GM19328 (cell line): Measurements from ENCODE around the gene FFAR4.
"Not testable (repeated sequence)": the region's sequence is repeated elsewhere in the genome, so short reads cannot be mapped to it uniquely, and the experiment has no call there.

ENCODE experiments used
- ATAC-seq: cut with Tn5 transposase; IDR thresholded peaks from one replicate; pipeline ENCODE4 v1.9.1; 2021; ENCODE audit warnings: mild to moderate bottlenecking, moderate library complexity; ENCODE audit not compliant: unreplicated experiment

Gene FFAR4

DNA sequence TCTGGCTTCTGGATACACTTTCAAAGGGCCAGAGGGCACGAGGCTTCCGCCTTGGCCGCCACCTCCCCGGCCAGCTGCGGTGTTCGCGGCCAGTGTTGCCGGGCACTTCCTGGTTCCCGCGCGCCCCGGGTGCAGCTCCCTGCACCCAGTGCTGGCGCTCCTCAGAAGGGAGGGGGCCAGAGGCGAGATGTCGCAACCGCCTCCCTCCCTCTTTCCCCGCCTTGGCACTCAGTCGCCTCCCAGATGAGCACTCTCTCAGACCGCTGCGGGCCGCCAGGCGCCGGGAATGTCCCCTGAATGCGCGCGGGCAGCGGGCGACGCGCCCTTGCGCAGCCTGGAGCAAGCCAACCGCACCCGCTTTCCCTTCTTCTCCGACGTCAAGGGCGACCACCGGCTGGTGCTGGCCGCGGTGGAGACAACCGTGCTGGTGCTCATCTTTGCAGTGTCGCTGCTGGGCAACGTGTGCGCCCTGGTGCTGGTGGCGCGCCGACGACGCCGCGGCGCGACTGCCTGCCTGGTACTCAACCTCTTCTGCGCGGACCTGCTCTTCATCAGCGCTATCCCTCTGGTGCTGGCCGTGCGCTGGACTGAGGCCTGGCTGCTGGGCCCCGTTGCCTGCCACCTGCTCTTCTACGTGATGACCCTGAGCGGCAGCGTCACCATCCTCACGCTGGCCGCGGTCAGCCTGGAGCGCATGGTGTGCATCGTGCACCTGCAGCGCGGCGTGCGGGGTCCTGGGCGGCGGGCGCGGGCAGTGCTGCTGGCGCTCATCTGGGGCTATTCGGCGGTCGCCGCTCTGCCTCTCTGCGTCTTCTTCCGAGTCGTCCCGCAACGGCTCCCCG lies at the start of gene FFAR4:
Gene FFAR4, plus strand, starts transcription at position 231 of the 842 bp plus-strand sequence. Its CDS starts 56 bp downstream, at position 287.
- no peak for ATAC-seq

GRCh38 chr10:93518531-93518930 lies 47.9 kb upstream of the FFAR4 start:
- no peak for ATAC-seq

DNA sequence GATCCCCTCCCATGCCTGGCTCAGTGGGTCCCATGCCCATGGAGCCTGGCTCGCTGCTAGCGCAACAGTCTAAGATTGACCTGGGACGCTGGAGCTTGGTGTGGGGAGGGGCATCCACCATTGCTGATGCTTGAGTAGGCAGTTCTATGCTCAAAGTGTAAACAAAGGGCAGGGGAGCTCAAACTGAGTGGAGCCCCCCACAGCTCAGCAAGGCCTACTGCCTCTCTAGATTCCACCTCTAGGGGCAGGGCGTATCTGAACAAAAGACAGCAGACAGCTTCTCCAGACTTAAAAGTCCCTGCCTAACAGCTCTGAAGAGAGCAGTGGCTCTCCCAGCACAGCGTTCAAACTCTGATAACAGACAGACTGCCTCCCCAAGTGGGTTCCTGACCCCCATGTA lies 31.2 kb upstream of the FFAR4 start:
- ATAC-seq = no peak

- not testable (repeated sequence) for ATAC-seq
These were observed 25.6 kb upstream of the FFAR4 start for GRCh38 chr10:93540871-93541270.

DNA sequence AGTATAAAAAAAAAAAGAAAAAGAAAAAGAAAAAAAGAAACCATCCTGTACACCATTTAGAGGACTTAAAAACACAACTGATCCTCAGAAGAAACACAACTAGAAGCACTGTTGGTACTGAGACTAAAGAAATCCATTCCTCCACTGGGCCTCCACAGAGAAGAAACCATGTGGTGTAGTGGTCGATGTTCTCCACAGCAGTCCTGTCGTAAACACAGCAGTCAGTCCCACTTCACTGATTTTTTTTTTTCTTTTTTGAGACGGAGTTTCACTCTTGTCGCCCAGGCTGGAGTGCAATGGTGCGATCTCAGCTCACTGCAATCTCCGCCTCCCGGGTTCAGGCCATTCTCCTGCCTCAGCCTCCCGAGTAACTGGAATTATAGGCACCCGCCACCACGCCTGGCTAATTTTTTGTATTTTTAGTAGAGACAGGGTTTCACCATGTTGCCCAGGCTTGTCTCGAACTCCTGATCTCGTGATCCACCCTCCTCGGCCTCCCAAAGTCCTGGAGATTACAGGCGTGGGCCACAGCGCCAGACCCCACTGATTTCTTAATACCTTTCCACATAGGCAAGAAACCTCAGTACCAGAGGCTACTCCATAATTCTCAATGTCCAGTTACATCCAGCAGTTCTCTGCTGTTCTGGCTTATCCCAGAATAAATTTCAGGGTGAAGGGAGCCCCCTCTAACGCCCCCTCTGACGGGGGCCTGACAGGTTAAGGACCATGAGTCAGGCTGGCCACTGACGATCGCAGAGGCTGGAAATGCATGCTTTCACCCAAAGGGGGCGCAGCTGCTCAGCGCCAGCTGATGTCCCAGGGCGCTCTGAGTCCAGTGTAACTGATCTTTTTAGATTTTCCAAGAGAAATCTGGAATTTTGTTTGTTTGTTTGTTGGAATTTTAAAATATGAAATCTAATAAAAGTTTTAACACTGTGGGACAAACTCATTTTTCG lies 24.8 kb upstream of the FFAR4 start:
- ATAC-seq = no peak

GRCh38 chr10:93542358-93542791 lies 24.1 kb upstream of the FFAR4 start:
- no peak for ATAC-seq

DNA sequence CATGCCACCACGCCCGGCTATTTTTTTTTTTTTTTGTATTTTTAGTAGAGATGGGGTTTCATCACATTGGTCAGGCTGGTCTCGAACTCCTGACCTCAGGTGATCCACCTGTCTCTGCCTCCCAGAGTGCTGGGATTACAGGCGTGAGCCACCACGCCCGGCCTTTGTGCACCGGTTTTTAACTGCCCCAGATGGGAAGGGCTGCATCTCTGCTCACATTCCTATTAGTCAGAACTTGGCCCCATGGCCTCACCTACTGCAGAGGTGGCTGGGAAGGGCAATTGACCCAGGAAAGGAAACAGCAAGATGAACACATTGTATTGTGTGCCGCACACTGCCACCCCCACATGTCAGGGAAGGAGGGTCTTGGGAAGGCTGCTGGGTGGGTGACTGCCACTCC lies 19.5 kb upstream of the FFAR4 start:
- not testable (repeated sequence) for ATAC-seq

GRCh38 chr10:93547522-93547921 lies 18.9 kb upstream of the FFAR4 start:
- no peak for ATAC-seq

- ATAC-seq = no peak
These were observed 17.9 kb upstream of the FFAR4 start for GRCh38 chr10:93548376-93549071.

- ATAC-seq = no peak
These were observed 15.9 kb upstream of the FFAR4 start for GRCh38 chr10:93550606-93551005.

- ATAC-seq = no peak
These were observed 13.7 kb upstream of the FFAR4 start for GRCh38 chr10:93552780-93553179.

DNA sequence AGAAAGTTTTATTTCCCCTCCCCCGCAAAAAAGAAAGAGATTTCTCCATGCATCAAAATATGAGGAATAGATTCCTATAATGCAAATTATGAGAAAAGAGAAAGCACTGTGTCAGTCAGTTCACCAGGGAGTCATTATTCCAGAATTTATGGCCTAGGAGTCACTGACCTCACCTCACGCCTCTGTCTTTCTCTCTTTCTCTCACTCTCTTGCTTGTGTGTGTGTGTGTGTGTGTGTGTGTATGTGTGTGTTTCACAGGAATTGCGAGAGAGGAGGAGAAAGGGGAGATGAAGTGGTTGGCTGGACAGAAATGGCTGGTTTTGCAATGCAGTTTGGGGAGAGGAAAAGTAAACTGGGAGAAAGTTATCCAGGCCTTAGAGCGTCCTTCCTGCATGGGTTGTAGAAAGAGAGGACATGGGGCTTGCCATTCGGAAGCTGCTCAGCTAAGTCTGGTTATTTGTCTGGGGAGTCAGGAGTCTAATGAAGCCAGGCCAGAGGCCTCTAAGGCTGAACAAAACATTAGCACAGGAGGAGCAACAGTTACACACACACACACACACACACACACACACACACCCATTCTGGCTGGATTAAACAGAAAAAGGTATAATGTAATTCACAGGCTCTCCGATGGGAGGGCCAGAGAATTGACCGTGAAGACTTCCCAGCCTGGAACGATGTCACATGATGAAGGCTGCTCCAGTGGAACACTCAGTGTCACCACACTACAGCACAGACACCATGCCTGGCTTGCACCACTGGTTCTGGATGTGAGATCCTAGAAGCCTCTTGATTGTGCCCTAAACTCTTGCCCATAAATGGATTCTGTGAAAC lies 12.8 kb upstream of the FFAR4 start:
- ATAC-seq = no peak

GRCh38 chr10:93554316-93554663 lies 12.2 kb upstream of the FFAR4 start:
- ATAC-seq = no peak

- ATAC-seq = no peak
These were observed 11.6 kb upstream of the FFAR4 start for GRCh38 chr10:93554760-93555432.

DNA sequence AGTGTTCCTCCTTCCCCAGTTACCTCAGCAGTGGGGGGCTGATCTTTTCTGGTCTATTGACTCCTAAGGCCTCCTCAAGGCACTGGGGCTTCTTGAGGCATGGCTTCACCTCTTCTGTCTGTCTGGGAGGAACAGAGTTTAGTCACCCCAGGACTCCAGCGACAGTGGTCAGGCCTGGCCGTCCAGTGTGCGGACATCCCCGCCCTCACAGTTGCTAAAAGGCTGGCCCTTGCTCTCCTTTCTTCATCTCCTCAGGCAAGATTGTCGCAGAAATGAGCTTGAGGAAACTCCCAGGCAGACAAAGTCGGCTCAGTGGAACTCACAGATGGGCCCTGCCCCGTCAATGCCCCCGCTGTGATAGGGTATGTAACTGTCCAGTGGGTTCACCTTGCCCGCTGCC lies 7.0 kb upstream of the FFAR4 start:
- no peak for ATAC-seq

DNA sequence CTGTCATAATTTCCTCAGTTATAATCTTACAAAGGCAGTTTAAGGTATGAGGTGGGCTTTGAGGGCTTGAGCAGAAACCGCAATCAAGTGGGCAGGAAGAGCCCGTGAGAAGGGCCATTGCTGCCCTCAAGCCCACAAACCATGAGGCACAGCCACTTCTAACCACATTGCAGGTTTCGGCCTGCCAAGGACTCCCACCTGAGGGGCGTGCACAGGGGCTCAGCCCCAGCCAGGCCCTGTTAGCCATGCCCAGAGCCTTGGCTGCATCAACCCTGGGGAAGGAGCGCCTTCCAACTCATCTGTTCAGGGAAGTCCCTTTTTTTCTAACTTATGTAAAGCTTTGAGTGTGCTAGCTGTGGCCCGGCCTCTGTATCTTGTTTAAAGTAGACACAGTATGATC lies 5.9 kb upstream of the FFAR4 start:
- no peak for ATAC-seq

DNA sequence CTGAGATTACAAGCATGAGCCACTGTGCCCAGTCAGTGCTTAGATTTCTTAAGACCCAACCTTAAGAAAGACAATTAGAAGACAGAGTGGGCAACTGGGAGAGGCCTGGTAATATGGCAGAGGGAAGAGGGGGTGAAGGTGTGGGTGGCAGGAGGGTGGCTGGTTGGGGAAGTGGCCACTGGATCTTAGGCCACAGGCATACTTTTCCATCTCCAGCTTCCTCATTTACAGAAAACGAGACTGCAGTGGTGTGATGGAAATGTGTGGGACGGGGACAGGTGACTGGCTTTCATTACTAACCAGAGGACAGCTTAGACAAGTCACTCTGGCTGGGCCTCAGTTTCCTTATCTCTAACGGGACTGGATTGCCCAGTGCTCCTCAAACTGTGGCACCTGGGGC lies 1.0 kb upstream of the FFAR4 start:
- no peak for ATAC-seq

DNA sequence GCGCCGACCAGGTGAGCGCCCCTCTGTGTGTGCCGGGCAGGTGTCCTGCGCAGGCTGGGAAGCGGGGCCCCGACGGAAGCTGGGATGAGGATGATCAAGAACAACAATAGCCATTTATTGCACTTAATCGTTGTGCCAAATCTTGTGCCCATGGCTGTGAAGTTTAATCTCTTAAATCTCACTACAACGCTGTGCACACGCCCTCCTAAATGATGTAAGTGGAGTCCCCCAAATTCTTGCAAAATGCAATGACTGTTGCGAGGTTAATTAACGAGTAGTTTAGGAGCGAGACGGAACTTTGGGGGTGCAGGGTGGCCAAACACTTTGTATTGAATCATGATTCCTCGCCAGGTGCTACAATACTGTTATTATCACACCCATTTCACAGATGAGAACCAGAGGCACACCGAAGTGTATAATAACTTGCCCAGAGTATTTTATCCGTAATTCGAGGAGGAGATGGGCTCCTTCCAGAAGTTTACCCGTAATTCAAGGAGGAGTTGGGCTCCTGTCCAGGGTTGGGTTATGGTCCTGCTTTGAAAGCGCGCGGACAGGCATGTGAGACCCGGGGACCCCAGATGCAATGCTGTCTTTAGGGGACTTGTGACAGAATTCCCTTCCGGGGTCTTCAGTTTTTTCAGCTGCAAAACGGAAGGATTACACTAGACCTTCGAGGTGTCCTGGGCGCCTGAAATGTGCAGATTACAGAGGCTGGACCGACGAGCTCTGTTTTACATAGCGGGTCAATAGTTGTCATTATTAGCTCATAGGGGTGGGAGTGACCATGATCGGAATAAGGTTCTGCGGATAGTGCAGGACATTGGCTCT lies 1.0 kb downstream of the FFAR4 start:
- no peak for ATAC-seq

DNA sequence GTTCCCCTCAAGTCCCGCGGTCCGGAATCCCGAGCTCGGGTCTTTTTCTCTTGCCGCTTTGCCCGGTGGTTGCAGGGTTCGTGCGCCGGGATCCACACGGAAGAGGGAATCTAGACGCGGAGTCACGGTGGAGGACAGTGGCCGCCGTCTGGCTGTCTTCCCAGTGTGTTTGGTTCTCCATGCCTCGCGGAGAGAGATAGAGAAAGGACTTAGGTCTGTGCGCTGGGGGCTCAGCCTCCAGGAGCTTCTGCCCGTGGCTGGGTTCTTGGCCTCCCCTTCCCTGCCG lies 1.6 kb downstream of the FFAR4 start:
- no peak for ATAC-seq
